ENCODE data around the gene OST4.

DNA sequence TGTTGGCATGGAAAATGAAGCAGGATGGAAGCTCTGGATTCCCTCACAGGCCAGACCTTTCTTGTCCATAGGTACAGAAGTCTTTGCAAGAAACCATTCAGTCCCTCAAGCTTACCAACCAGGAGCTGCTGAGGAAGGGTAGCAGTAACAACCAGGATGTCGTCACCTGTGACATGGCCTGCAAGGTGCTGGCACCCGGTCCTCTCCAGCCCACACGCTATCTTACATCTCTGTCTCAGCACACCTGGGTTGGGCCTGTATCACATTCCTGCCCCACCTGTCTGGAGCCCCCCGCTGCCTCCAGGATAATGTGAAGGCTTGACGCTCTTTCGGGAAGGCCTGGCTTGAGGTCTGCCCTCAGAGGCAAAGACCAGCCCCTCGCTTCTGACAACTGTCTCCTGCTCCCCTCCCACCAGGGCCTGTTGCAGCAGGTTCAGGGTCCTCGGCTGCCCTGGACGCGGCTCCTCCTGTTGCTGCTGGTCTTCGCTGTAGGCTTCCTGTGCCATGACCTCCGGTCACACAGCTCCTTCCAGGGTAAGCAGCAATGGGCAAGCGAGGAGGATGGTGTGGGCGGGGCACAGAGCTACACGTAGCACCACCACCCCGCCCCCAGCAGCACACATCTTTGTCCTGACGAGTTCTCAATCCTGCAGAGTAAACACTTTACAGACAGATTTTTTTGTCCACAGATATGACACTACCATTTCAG is 32.7 kb downstream of the OST4 start:
- TF ChIP-seq, protein P1, sequence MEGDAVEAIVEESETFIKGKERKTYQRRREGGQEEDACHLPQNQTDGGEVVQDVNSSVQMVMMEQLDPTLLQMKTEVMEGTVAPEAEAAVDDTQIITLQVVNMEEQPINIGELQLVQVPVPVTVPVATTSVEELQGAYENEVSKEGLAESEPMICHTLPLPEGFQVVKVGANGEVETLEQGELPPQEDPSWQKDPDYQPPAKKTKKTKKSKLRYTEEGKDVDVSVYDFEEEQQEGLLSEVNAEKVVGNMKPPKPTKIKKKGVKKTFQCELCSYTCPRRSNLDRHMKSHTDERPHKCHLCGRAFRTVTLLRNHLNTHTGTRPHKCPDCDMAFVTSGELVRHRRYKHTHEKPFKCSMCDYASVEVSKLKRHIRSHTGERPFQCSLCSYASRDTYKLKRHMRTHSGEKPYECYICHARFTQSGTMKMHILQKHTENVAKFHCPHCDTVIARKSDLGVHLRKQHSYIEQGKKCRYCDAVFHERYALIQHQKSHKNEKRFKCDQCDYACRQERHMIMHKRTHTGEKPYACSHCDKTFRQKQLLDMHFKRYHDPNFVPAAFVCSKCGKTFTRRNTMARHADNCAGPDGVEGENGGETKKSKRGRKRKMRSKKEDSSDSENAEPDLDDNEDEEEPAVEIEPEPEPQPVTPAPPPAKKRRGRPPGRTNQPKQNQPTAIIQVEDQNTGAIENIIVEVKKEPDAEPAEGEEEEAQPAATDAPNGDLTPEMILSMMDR (IDR thresholded peaks at IDR 0.05; ENCODE audit: low read depth, low read length, poor library complexity, severe bottlenecking) = no peak
- TF ChIP-seq EZH2phosphoT487 (IDR thresholded peaks at IDR 0.05; ENCODE audit: borderline replicate concordance, low read length) = no peak

All from DOHH2 (cell line).